KMS-11 (cell line): ENCODE measurements around the gene CCDC54.
"Not testable (repeated sequence)": the region's sequence is repeated elsewhere in the genome, so short reads cannot be mapped to it uniquely, and the experiment has no call there.

ENCODE experiments used
- H2AFZ ChIP-seq: fragments of 200-600 bp; sonication (generic); 2 replicates; pipeline ENCODE4 v1.6.1; 2016; ENCODE audit warnings: antibody characterized with exemption, mixed run types, low read depth
- H3K27ac ChIP-seq: fragments of 200-600 bp; sonication (generic); 2 replicates; pipeline ENCODE4 v1.6.1; 2016; ENCODE audit warnings: mild to moderate bottlenecking, mixed run types
- H3K27me3 ChIP-seq: fragments of 200-600 bp; sonication (generic); 2 replicates; pipeline ENCODE4 v1.6.1; 2017; ENCODE audit warnings: mild to moderate bottlenecking, low read depth, mixed run types, moderate library complexity; ENCODE audit not compliant: insufficient read depth
- H3K36me3 ChIP-seq: fragments of 200-600 bp; sonication (generic); 2 replicates; pipeline ENCODE4 v1.6.1; 2017; ENCODE audit warnings: mild to moderate bottlenecking, mixed run types; ENCODE audit not compliant: insufficient read depth
- H3K4me1 ChIP-seq: fragments of 200-600 bp; sonication (generic); 2 replicates; pipeline ENCODE4 v1.6.1; 2016; ENCODE audit warnings: mild to moderate bottlenecking, low read depth, mixed run types; ENCODE audit not compliant: poor library complexity, severe bottlenecking
- H3K4me2 ChIP-seq: fragments of 200-600 bp; sonication (generic); 2 replicates; pipeline ENCODE4 v1.7.0; 2016; ENCODE audit warnings: mild to moderate bottlenecking, mixed run types
- H3K4me3 ChIP-seq: fragments of 200-600 bp; sonication (generic); IDR thresholded peaks from 2 replicates; pipeline ENCODE4 v1.6.1; 2017; ENCODE audit warnings: low read depth, low read length, mixed read lengths; ENCODE audit not compliant: insufficient read depth
- H3K79me2 ChIP-seq: fragments of 200-600 bp; sonication (generic); 2 replicates; pipeline ENCODE4 v1.6.1; 2016; ENCODE audit warnings: low read depth, mixed run types; ENCODE audit not compliant: insufficient read depth
- H3K9ac ChIP-seq: fragments of 200-600 bp; sonication (generic); 2 replicates; pipeline ENCODE4 v1.6.1; 2016; ENCODE audit warnings: mild to moderate bottlenecking, mixed run types
- H4K20me1 ChIP-seq: fragments of 200-600 bp; sonication (generic); 2 replicates; pipeline ENCODE4 v1.6.1; 2016; ENCODE audit warnings: mild to moderate bottlenecking, mixed run types; ENCODE audit not compliant: insufficient read depth
- CTCF ChIP-seq: fragments of 200-600 bp; sonication (generic); conservative IDR thresholded peaks from 2 replicates; pipeline ENCODE4 v1.6.1; 2017; ENCODE audit warnings: low read depth, mild to moderate bottlenecking, antibody characterized with exemption, low read length, moderate library complexity, mixed read lengths

CCDC54 gene

GRCh38 chr3:107377151-107377550 is at the start of gene CCDC54:
Gene CCDC54, plus strand, starts transcription at chr3:107377439. Its CDS starts 149 bp downstream, at chr3:107377588.
- Histone ChIP-seq H3K27ac (no peak within 1 kb of the TSS), H3K9ac (no peak within 1 kb of the TSS), H2AFZ (no peak within 1 kb of the TSS), H3K79me2 (no peaks in the 10 kb centered on the region), H3K4me1 (no peaks in the 10 kb centered on the region), H4K20me1 (no peaks in the 10 kb centered on the region), H3K36me3 (no peaks in the 10 kb centered on the region), H3K27me3 (no peaks in the 10 kb centered on the region), H3K4me3 (no peak within 1 kb of the TSS), H3K4me2 (no peak within 1 kb of the TSS)
- no peak for TF ChIP-seq CTCF

- no peak overlapping the region for H2AFZ ChIP-seq
Observed at GRCh38 chr3:107328069-107328468, 49.2 kb upstream of the CCDC54 start.

GRCh38 chr3:107329088-107329487 is 48.2 kb upstream of the CCDC54 start:
- H3K4me2 ChIP-seq: no peak overlapping the region
- H3K27me3 ChIP-seq: no peaks in the 10 kb centered on the region
- no peak overlapping the region for H2AFZ ChIP-seq
- H3K27ac ChIP-seq: no peak overlapping the region
- H3K79me2 ChIP-seq: no peaks in the 10 kb centered on the region
- H3K4me3 ChIP-seq: no peak overlapping the region
- no peaks in the 10 kb centered on the region for H3K4me1 ChIP-seq
- no peak for TF ChIP-seq CTCF
- no peaks in the 10 kb centered on the region for H4K20me1 ChIP-seq
- no peak overlapping the region for H3K9ac ChIP-seq
- no peaks in the 10 kb centered on the region for H3K36me3 ChIP-seq

More at GRCh38 chr3:107328069-107328468, 49.2 kb upstream of the CCDC54 start:
- no peak for TF ChIP-seq CTCF
- H3K36me3 ChIP-seq: no peaks in the 10 kb centered on the region
- H3K9ac ChIP-seq: no peak overlapping the region
- no peak overlapping the region for H3K4me2 ChIP-seq
- no peaks in the 10 kb centered on the region for H3K27me3 ChIP-seq
- no peak overlapping the region for H3K27ac ChIP-seq
- H3K79me2 ChIP-seq: no peaks in the 10 kb centered on the region
- no peaks in the 10 kb centered on the region for H3K4me1 ChIP-seq
- no peaks in the 10 kb centered on the region for H4K20me1 ChIP-seq
- H3K4me3 ChIP-seq: no peak overlapping the region

- H3K9ac ChIP-seq, H3K79me2 ChIP-seq, H3K27ac ChIP-seq, H3K27me3 ChIP-seq, H3K4me3 ChIP-seq, H3K4me1 ChIP-seq, H3K4me2 ChIP-seq, H2AFZ ChIP-seq, H4K20me1 ChIP-seq, H3K36me3 ChIP-seq: not testable (repeated sequence)
Observed at GRCh38 chr3:107339690-107340089, 37.5 kb upstream of the CCDC54 start.

- no peaks in the 10 kb centered on the region for H3K36me3 ChIP-seq
- H3K9ac ChIP-seq: no peak overlapping the region
- H3K27me3 ChIP-seq: no peaks in the 10 kb centered on the region
- no peak overlapping the region for H2AFZ ChIP-seq
- no peaks in the 10 kb centered on the region for H3K4me1 ChIP-seq
- no peak overlapping the region for H3K27ac ChIP-seq
- no peak for TF ChIP-seq CTCF
- H4K20me1 ChIP-seq: no peaks in the 10 kb centered on the region
- no peak overlapping the region for H3K4me2 ChIP-seq
- H3K79me2 ChIP-seq: no peaks in the 10 kb centered on the region
- H3K4me3 ChIP-seq: no peak overlapping the region
Observed at GRCh38 chr3:107344722-107345121, 32.5 kb upstream of the CCDC54 start.
